ENCODE data around the gene FBXO42.

FBXO42 gene

DNA sequence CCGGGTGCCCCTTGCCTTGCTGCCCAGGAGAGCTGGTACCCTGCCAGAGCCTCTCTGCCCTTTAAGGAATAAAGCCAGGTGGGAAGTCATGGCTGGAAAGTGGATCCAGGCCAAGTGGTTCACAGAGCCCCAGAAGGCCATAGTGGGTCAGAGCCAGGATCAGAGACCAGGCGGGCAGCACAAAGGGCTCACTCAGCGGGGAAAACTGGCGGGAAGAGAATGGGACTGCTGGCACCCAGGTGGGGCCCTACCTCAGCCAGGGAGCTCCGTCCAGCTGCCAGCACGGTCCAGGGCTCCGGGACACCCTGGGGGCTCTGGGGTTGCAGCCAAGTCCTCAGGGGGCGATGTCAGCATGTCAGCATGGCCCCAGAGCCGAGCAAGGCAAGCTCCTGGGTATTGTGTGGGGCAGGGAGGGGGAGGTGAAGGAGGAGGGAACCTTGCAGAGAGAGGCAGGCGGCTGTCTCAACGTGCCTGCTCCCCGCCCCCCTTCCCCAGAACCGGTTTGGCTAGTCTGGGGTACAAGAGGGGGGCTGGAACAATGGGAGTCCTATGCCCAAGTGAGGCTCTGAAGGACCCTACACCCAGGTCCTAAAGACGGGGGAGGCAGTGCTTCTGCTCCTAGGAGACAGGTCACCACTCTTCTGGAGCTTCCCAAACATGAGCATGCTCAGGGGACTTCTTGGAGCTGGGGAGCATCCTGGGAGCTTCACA is 139.9 kb downstream of the FBXO42 start, which contains the start of gene ARHGEF19:
Gene ARHGEF19 (minus strand): TSS at position 402 of the 711 bp plus-strand sequence. CDS start 3,598 bp downstream, outside the sequence.
- DNase-seq (ENCODE audit: low read depth): no peak
- H3K4me3 ChIP-seq (ENCODE audit: low read depth, low read length): no peak within 1 kb of the TSS
- TF ChIP-seq, protein P1, sequence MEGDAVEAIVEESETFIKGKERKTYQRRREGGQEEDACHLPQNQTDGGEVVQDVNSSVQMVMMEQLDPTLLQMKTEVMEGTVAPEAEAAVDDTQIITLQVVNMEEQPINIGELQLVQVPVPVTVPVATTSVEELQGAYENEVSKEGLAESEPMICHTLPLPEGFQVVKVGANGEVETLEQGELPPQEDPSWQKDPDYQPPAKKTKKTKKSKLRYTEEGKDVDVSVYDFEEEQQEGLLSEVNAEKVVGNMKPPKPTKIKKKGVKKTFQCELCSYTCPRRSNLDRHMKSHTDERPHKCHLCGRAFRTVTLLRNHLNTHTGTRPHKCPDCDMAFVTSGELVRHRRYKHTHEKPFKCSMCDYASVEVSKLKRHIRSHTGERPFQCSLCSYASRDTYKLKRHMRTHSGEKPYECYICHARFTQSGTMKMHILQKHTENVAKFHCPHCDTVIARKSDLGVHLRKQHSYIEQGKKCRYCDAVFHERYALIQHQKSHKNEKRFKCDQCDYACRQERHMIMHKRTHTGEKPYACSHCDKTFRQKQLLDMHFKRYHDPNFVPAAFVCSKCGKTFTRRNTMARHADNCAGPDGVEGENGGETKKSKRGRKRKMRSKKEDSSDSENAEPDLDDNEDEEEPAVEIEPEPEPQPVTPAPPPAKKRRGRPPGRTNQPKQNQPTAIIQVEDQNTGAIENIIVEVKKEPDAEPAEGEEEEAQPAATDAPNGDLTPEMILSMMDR (IDR thresholded peaks at IDR 0.05; ENCODE audit: low read depth, low read length, missing control alignments): no peak

DNA sequence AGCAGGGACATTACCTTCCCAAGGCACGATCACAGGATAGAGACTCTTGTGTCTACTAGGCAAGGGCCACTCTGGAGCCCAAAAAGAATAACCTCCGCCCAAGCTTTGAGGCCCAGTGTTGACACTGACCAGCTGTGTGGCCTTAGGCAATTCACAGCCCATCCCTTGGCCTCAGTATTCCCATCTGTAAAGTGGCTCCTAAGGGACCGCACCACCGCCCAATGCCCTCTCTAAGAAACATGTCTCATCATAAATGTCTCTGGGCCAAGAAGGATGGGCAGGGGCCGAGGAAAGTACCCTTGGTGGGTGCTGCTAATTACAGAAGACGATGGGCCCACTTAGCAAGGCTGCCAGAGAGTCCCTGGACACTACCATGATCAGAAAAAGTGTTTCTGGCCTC is 140.5 kb downstream of the FBXO42 start:
- H3K4me3 ChIP-seq (ENCODE audit: low read depth, low read length): no peak overlapping the region
- TF ChIP-seq, protein P1 (IDR thresholded peaks at IDR 0.05; ENCODE audit: low read depth, low read length, missing control alignments): no peak
- DNase-seq (ENCODE audit: low read depth): no peak

DNA sequence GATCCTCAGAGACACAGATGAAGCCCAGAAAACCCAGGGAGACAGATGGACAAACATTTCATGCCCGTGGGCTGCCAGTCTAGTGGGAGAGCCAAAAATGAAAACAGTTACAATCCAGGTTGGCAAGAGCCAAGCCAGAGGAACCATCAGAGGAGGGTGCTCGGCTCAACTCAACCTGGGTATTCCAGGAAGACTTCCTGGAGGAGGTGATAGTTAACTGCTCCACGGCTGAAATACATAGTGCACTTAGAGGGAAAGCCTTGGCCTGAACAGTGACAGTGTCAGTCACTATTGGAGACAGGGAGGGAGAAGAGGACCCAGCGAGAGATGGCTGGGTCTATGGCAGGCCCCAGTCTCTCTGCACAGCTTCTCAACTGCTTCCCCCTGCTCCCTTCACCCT is 141.7 kb downstream of the FBXO42 start:
- DNase-seq (ENCODE audit: low read depth): no peak
- no peak overlapping the region for H3K4me3 ChIP-seq (ENCODE audit: low read depth, low read length)

DNA sequence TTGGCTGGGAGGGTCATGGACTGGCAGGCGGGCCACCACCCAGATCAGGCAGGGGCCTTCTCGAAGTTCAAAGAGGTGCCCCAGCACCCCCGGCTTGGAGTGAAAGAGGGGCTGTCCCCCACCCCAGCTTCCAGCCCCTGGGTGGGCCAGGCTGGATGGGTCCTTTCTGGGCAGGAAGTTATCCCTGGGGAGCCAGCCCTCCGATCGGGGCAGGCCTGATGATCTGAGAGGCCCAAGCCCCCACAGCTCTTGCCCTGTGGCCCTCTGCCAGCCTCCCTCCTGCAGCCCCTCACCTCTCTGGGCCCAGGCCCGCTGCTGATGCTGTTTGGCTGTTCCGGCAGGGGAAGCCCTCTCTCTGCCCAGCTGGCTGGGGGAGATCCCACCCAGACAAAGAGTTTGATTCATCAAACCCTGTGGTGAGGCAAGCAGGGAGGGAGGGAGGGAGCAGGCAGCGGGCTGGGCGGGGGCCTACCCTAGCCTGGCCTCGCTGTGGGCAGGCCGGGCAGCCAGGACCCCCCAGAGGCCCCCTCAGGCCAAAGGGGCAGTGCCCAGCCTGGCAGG is 142.4 kb downstream of the FBXO42 start:
- DNase-seq (ENCODE audit: low read depth): no peak
- no peak overlapping the region for H3K4me3 ChIP-seq (ENCODE audit: low read depth, low read length)
- TF ChIP-seq, protein P1 (IDR thresholded peaks at IDR 0.05; ENCODE audit: low read depth, low read length, missing control alignments): no peak

More for the DNA sequence above, 141.7 kb downstream of the FBXO42 start:
- TF ChIP-seq, protein P1 (IDR thresholded peaks at IDR 0.05; ENCODE audit: low read depth, low read length, missing control alignments): no peak

DNA sequence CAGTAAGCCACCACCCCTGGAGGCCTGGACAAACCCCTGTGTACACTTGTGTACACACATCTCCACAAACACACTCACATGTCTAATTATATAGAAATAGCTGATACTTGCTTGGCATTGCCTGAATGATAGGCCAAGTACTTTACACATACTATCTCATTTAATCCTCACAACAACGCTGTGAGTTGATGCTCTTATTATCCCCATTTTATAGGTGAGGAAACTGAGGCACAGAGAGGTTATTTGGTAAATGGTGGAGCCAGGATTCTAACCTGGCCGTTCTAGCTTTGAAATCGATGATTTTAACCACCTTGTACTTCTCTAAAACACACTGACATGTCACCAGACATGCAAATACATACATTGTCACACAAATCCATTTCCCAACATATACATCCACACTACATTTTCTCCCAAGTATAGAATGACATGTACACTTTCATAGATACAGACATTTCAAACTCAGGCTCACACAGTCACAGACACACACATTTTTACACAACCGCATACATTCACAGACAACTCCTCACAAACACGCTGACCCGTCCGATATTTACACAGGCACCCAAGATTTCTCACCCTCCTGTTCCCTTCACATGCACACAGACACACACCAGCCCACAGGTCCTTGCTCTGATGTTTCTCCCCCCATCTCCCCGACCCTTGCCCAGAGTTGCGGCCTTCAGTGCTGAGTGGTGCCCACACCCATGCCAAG is 143.0 kb downstream of the FBXO42 start:
- TF ChIP-seq, protein P1 (IDR thresholded peaks at IDR 0.05; ENCODE audit: low read depth, low read length, missing control alignments): no peak
- no peak overlapping the region for H3K4me3 ChIP-seq (ENCODE audit: low read depth, low read length)
- no peak for DNase-seq (ENCODE audit: low read depth)

DNA sequence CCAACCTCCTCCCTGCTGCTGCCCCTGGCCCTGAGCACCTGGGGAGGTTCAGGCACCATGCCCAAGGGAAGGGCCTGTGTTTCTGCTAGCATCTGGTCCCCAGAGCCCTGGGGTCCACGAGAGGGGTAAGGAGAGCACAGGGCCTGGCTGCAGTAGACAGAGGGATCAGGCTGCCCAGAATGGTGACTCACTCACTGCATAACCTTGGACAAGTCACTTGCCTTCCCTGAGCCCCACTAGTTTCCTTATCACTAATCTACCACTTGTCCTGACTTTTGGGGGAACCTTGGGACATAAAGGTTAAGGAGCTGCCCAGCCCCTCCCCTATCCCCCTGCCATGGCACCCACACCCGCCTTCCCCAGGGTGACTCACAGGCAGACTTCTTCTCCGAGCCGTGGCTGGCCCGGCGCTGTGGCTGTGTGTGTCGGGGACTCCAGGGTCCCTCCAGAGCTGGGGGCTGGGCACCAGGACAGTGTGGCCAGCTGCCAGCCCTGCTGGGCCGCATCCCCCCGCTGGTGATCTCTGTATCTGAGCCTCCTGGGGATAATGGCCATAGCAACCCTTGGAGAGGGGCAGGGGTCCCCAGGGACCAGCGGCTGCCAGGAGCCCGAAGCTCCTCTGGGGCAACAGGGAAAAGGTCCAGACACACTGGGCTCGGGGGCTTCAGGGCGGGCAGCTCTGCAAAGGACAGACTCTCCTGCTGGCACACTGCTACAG is 143.9 kb downstream of the FBXO42 start:
- H3K4me3 ChIP-seq (ENCODE audit: low read depth, low read length): no peak overlapping the region
- TF ChIP-seq, protein P1 (IDR thresholded peaks at IDR 0.05; ENCODE audit: low read depth, low read length, missing control alignments): no peak
- no peak for DNase-seq (ENCODE audit: low read depth)

Data from GM12864 (cell line).